ENCODE data around the gene IGSF3.
"Not testable (repeated sequence)": the region's sequence is repeated elsewhere in the genome, so short reads cannot be mapped to it uniquely, and the experiment has no call there.

Gene IGSF3

GRCh38 chr1:116664978-116665371 is 2.6 kb downstream of the IGSF3 start:
- Mint-ChIP-seq H3K4me1 (ENCODE audit: low read depth in 2 of 2) (peaks cover 7 to 8% of the 10 kb centered on the region in 2 donors), H3K27me3 (peaks cover 52 to 54% of the 10 kb centered on the region in 2 donors), H3K4me3 (no peak overlapping the region), H3K27ac (no peak overlapping the region), H3K9me3 (no peaks in the 10 kb centered on the region), H3K36me3 (ENCODE audit: insufficient read depth) (peaks cover 4% of the 10 kb centered on the region)
- no peak for ATAC-seq (replicated peaks)
- no peak for DNase-seq

- no peak for ATAC-seq (replicated peaks)
- no peaks in the 10 kb centered on the region for H3K9me3 Mint-ChIP-seq
- no peak overlapping the region for H3K4me3 Mint-ChIP-seq
- H3K27ac Mint-ChIP-seq = no peak overlapping the region
- peaks cover 2% of the 10 kb centered on the region for H3K36me3 Mint-ChIP-seq (ENCODE audit: insufficient read depth)
- peaks cover 52 to 54% of the 10 kb centered on the region in 2 donors for H3K27me3 Mint-ChIP-seq
- no peak for DNase-seq
- H3K4me1 Mint-ChIP-seq (ENCODE audit: low read depth in 2 of 2) = peaks cover 7 to 8% of the 10 kb centered on the region in 2 donors
These were observed 3.1 kb downstream of the IGSF3 start for GRCh38 chr1:116664366-116664977.

- Mint-ChIP-seq H3K27me3 (peaks cover 51 to 53% of the 10 kb centered on the region in 2 donors), H3K4me1 (ENCODE audit: low read depth in 2 of 2) (peaks cover 7 to 8% of the 10 kb centered on the region in 2 donors)
- no peak for DNase-seq
These were observed 3.7 kb downstream of the IGSF3 start for GRCh38 chr1:116663821-116664220.

GRCh38 chr1:116661633-116662032 is 5.9 kb downstream of the IGSF3 start:
- H3K36me3 Mint-ChIP-seq (ENCODE audit: insufficient read depth) = no peaks in the 10 kb centered on the region
- H3K4me3 Mint-ChIP-seq = no peak overlapping the region
- H3K4me1 Mint-ChIP-seq (ENCODE audit: low read depth in 2 of 2) = peaks cover 6 to 7% of the 10 kb centered on the region in 2 donors
- ATAC-seq (replicated peaks) = no peak
- H3K27ac Mint-ChIP-seq = no peak overlapping the region
- no peaks in the 10 kb centered on the region for H3K9me3 Mint-ChIP-seq
- peaks cover 40 to 42% of the 10 kb centered on the region in 2 donors for H3K27me3 Mint-ChIP-seq
- no peak for DNase-seq

More at GRCh38 chr1:116663821-116664220, 3.7 kb downstream of the IGSF3 start:
- Mint-ChIP-seq H3K9me3 (no peaks in the 10 kb centered on the region), H3K4me3 (no peak overlapping the region), H3K27ac (no peak overlapping the region), H3K36me3 (ENCODE audit: insufficient read depth) (no peaks in the 10 kb centered on the region)
- no peak for ATAC-seq (replicated peaks)

GRCh38 chr1:116658645-116659044 is 8.9 kb downstream of the IGSF3 start:
- H3K27me3 Mint-ChIP-seq = peaks cover 19 to 27% of the 10 kb centered on the region in 2 donors
- H3K27ac Mint-ChIP-seq; ATAC-seq (replicated peaks); H3K4me1 Mint-ChIP-seq (ENCODE audit: low read depth in 2 of 2); DNase-seq; H3K36me3 Mint-ChIP-seq (ENCODE audit: insufficient read depth); H3K9me3 Mint-ChIP-seq; H3K4me3 Mint-ChIP-seq: not testable (repeated sequence)

GRCh38 chr1:116657836-116658235 is 9.7 kb downstream of the IGSF3 start:
- H3K27me3 Mint-ChIP-seq = peaks cover 18 to 23% of the 10 kb centered on the region in 2 donors
- H3K4me3 Mint-ChIP-seq; H3K9me3 Mint-ChIP-seq; H3K27ac Mint-ChIP-seq; ATAC-seq (replicated peaks); H3K4me1 Mint-ChIP-seq (ENCODE audit: low read depth in 2 of 2); DNase-seq; H3K36me3 Mint-ChIP-seq (ENCODE audit: insufficient read depth): not testable (repeated sequence)

- Mint-ChIP-seq H3K27ac (no peak overlapping the region), H3K4me3 (no peak overlapping the region), H3K9me3 (no peaks in the 10 kb centered on the region), H3K27me3 (peaks cover 38 to 42% of the 10 kb centered on the region in 2 donors), H3K4me1 (ENCODE audit: low read depth in 2 of 2) (no peaks in the 10 kb centered on the region), H3K36me3 (ENCODE audit: insufficient read depth) (no peaks in the 10 kb centered on the region)
- DNase-seq = no peak
- no peak for ATAC-seq (replicated peaks)
These were observed 13.2 kb downstream of the IGSF3 start for GRCh38 chr1:116654351-116654750.

GRCh38 chr1:116652598-116652997 is 14.9 kb downstream of the IGSF3 start:
- H3K36me3 Mint-ChIP-seq (ENCODE audit: insufficient read depth); ATAC-seq (replicated peaks); DNase-seq; H3K27ac Mint-ChIP-seq; H3K9me3 Mint-ChIP-seq; H3K4me1 Mint-ChIP-seq (ENCODE audit: low read depth in 2 of 2); H3K4me3 Mint-ChIP-seq: not testable (repeated sequence)
- peaks cover 41 to 42% of the 10 kb centered on the region in 2 donors for H3K27me3 Mint-ChIP-seq

GRCh38 chr1:116650781-116651180 is 16.8 kb downstream of the IGSF3 start:
- H3K27me3 Mint-ChIP-seq = peaks cover 41 to 42% of the 10 kb centered on the region in 2 donors
- H3K4me1 Mint-ChIP-seq (ENCODE audit: low read depth in 2 of 2); H3K36me3 Mint-ChIP-seq (ENCODE audit: insufficient read depth); H3K9me3 Mint-ChIP-seq; DNase-seq; H3K4me3 Mint-ChIP-seq; ATAC-seq (replicated peaks); H3K27ac Mint-ChIP-seq: not testable (repeated sequence)

GRCh38 chr1:116649041-116649440 is 18.5 kb downstream of the IGSF3 start:
- H3K4me3 Mint-ChIP-seq; ATAC-seq (replicated peaks); H3K9me3 Mint-ChIP-seq; DNase-seq; H3K36me3 Mint-ChIP-seq (ENCODE audit: insufficient read depth); H3K27ac Mint-ChIP-seq; H3K4me1 Mint-ChIP-seq (ENCODE audit: low read depth in 2 of 2): not testable (repeated sequence)
- H3K27me3 Mint-ChIP-seq = peaks cover 34 to 40% of the 10 kb centered on the region in 2 donors

- not testable (repeated sequence) for H3K27ac Mint-ChIP-seq; H3K4me3 Mint-ChIP-seq; H3K4me1 Mint-ChIP-seq (ENCODE audit: low read depth in 2 of 2); H3K36me3 Mint-ChIP-seq (ENCODE audit: insufficient read depth); H3K9me3 Mint-ChIP-seq; DNase-seq; ATAC-seq (replicated peaks)
- H3K27me3 Mint-ChIP-seq = peaks cover 35 to 43% of the 10 kb centered on the region in 2 donors
These were observed 19.2 kb downstream of the IGSF3 start for GRCh38 chr1:116648325-116648724.

GRCh38 chr1:116647186-116647585 is 20.3 kb downstream of the IGSF3 start:
- peaks cover 33 to 36% of the 10 kb centered on the region in 2 donors for H3K27me3 Mint-ChIP-seq
- DNase-seq; H3K4me3 Mint-ChIP-seq; H3K36me3 Mint-ChIP-seq (ENCODE audit: insufficient read depth); H3K9me3 Mint-ChIP-seq; ATAC-seq (replicated peaks); H3K27ac Mint-ChIP-seq; H3K4me1 Mint-ChIP-seq (ENCODE audit: low read depth in 2 of 2): not testable (repeated sequence)

- DNase-seq; H3K9me3 Mint-ChIP-seq; ATAC-seq (replicated peaks); H3K4me3 Mint-ChIP-seq; H3K36me3 Mint-ChIP-seq (ENCODE audit: insufficient read depth); H3K27ac Mint-ChIP-seq; H3K4me1 Mint-ChIP-seq (ENCODE audit: low read depth in 2 of 2): not testable (repeated sequence)
- peaks cover 35 to 36% of the 10 kb centered on the region in 2 donors for H3K27me3 Mint-ChIP-seq
These were observed 20.8 kb downstream of the IGSF3 start for GRCh38 chr1:116646673-116647170.
